ENCODE measurements around the gene POU5F1.
"Not testable (repeated sequence)": the region's sequence is repeated elsewhere in the genome, so short reads cannot be mapped to it uniquely, and the experiment has no call there.

The POU5F1 gene

DNA sequence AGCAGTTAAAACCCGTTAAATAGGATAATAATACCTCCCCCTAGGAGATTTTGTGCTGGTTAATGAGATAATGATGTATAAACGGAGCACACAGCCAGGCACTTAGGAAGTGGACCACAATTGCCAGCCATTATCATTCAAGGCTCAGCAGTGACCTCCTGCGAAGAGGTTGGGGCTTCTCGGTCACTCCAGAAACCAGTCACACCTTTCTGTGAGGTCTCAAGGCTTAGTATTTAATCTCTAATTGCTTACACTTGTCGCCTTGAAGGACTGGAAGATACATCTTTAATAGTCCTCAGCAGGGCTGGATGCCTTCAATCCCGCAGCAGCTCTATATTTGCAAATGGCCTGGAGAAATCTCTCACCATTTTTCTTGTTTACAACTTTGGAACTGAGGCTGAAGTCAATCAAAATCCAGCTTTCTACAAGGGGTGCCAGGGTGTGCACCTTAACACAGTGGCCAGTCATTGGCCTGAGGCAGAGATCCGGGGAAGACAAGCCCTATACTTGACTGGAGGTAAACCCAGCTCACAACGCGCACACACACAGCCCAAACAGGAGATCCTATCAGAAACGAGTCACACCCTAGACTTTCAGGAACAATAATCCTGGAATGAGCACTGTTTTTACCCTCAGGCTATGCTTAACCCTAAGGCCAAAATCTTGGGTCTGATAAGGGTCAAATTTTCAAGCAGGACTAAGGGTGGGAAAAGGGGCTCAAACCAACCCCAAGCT, 1.2 kb downstream of the POU5F1 start:
- no peak for DNase-seq (ENCODE audit: low read depth, low spot score)

DNA sequence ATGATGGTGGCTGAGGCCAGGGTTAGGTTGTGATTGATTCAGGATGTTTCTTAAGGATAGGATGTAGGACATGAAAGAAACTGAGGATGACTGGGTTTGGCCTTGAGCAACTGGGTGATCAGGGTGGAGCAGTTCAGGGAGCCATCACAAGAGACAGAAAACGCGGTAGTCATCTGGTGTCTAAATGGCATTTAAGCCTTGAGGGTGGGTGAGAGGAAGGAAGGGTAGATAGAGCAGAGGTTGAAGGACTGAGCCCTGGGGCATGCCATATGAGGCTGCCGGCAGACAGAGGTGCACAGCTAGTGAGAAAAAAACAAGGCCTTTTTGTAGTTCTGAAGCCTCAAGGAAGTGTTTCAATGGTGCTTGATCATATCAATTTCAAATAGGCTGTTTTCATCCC, 1.9 kb downstream of the POU5F1 start:
- DNase-seq (ENCODE audit: low read depth, low spot score), result no peak

DNA sequence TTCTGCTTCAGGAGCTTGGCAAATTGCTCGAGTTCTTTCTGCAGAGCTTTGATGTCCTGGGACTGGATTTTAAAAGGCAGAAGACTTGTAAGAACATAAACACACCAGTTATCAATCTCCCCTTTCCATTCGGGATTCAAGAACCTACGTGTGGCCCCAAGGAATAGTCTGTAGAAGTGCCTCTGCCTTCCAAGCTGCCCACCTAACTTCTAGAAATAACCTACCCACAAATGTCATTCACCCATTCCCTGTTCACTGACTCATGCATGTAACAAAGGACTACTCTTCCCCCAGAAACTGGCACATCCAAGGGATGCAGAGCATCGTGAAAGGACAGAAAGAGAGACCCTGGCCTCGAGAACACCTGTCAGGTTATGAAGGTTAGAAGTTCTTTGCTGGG, 4.5 kb downstream of the POU5F1 start:
- DNase-seq (ENCODE audit: low read depth, low spot score), result no peak

DNA sequence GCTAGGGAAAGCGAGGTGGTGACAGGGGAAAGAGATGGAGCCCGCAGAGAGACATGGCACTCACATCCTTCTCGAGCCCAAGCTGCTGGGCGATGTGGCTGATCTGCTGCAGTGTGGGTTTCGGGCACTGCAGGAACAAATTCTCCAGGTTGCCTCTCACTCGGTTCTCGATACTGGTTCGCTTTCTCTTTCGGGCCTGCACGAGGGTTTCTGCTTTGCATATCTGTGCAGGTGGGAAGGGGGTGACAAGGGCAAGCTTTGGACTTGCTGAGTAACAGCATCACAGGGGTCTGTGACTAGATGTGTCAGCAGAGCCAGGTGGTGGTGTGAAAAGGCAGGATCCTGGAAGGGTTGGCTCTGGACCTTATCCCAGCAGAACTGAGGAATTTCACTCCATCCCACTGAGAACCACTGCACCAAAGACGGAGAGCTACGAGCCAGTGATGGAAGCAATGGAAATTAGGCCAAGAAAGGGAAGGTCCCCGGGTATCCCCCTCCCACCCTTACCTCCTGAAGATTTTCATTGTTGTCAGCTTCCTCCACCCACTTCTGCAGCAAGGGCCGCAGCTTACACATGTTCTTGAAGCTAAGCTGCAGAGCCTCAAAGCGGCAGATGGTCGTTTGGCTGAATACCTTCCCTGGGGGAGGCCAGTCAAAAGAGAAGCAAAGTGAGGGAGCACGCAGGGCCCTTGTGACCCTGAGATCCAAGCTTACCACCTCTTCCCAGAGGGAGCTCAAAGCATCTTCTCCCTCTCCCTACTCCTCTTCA, 5.2 kb downstream of the POU5F1 start:
- DNase-seq (ENCODE audit: low read depth, low spot score), result not testable (repeated sequence)

DNA sequence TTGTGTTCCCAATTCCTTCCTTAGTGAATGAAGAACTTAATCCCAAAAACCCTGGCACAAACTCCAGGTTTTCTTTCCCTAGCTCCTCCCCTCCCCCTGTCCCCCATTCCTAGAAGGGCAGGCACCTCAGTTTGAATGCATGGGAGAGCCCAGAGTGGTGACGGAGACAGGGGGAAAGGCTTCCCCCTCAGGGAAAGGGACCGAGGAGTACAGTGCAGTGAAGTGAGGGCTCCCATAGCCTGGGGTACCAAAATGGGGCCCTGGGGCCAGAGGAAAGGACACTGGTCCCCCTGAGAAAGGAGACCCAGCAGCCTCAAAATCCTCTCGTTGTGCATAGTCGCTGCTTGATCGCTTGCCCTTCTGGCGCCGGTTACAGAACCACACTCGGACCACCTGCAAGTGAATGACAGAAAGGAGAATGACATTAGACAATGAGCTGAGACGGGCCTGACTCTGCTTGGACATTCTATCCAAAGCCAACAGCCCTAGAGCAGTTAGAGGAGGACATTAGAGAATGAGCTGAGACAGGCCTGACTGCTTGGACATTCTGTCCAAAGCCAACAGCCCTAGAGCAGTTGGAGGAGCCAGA, 5.9 kb downstream of the POU5F1 start:
- DNase-seq (ENCODE audit: low read depth, low spot score), result not testable (repeated sequence)

DNA sequence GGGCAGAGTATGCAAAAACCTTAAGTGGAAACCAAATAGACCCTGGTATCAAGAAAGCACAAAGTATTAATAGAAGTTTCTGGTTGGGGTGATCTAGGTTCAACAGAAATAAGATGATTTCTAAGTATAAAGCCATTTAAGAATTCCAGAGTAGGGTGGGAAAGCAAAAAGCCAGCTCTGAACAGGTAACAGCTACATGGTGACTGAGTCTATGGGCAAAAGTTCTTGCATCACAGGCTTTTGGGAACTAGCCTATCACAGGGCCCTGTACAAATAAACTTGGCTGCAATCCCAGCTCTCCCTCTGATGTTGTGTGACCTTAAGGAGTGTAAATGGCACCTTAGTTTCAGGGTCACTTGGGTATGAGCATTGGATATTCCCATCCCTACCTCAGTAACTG, 6.6 kb downstream of the POU5F1 start:
- no peak for DNase-seq (ENCODE audit: low read depth, low spot score)

DNA sequence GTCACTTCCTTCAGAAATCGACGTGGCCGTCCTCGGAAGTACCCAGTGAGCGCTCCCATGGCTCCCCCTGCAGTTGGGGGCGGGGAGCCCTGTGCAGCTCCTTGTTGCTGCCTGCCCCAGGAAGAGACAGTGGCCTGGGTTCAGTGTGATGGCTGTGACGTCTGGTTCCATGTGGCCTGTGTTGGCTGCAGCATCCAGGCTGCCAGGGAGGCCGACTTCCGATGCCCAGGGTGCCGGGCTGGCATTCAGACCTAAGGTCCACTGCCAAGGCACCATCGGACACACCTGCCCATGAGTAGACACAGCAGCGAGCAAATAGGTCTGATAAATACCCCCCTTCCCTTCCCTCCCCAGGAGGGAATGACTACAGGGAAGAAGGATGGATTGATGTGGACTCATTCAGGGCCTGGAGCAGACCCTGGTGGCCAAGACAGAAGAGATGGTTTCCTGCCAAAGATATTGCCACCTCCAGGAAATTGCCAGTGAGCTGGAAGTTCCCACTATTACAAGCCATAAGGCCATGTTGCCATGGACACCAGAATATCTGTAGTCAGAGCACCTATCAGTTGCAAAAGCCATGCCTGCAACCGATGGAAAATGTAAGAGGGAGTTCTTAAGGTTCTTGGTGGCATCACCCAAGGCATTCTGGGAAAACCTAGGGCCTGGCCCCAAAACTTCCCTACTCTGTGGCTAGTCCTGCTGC, 7.9 kb downstream of the POU5F1 start:
- no peak for DNase-seq (ENCODE audit: low read depth, low spot score)

DNA sequence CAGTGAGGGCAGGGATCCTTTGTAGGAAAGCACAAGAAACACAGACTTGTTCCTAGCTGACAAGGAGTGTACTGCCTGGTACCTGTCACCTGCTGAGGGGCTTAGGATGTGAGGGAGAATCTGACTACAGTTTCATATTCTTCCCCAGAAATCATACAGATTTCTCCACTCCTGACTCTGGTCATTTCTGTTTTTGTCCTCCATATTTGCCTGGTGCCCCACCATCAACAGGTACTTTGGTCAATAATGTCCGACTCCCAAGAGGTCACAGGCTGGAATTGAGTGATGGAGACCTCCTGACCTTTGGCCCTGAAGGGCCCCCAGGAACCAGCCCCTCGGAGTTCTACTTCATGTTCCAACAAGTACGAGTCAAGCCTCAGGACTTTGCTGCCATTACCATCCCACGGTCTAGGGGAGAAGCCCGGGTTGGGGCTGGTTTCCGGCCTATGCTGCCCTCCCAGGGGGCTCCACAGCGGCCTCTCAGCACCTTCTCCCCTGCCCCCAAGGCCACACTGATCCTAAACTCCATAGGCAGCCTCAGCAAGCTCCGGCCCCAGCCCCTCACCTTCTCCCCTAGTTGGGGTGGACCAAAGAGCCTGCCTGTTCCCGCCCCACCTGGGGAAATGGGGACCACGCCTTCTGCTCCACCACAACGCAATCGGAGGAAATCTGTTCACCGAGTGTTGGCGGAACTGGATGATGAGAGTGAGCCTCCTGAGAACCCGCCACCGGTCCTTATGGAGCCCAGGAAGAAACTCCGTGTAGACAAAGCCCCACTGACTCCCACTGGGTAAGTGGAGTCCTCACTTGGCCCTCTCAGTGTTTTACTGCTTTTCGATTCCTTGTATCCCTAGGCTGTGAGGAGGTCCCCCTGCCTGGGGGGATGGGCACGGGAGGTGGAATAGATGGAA, 9.0 kb downstream of the POU5F1 start:
- no peak for DNase-seq (ENCODE audit: low read depth, low spot score)

DNA sequence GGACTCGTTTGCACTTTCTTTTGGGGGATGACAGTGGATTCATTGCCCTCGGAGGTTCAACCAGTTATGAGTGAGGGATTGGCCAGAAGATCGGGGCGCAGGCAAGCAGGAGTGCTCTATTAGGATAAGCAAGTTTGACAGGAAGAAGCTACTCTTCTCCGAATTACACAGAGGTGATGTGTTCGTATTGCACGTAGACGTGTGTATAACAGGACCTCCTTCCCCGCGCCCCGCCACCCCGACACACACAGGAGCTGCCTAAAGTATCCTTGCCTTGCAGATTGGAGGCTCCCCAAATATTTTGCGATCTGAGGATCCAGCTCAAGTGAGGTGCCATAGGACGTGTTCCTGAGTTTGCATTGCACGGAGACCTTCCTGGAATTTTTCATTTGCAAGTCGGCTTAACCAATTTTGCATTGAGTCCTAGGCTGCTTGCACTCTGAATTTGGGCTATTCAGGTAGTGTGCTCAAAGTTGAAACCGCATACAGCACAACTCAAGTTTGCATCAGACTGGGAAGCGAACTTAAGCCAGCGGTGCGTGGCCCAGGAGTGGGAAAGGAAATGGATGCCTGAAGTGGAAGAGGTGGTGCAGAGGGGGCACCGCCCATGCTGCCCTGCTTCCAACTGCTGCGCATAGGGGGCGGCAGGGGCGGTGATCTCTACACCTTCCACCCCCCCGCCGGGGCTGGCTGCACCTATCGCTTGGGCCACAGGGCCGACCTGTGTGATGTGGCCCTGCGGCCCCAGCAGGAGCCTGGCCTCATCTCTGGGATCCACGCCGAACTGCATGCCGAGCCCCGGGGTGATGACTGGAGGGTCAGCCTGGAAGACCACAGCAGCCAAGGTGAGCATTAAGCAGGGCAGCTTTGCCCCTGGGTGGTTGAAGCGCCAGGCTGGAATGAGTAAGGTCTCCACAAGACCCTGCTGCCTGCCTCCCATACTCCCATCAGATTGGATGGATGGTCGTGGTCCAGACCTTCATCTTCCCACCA, 11.3 kb downstream of the POU5F1 start:
- DNase-seq (ENCODE audit: low read depth, low spot score), result no peak

DNA sequence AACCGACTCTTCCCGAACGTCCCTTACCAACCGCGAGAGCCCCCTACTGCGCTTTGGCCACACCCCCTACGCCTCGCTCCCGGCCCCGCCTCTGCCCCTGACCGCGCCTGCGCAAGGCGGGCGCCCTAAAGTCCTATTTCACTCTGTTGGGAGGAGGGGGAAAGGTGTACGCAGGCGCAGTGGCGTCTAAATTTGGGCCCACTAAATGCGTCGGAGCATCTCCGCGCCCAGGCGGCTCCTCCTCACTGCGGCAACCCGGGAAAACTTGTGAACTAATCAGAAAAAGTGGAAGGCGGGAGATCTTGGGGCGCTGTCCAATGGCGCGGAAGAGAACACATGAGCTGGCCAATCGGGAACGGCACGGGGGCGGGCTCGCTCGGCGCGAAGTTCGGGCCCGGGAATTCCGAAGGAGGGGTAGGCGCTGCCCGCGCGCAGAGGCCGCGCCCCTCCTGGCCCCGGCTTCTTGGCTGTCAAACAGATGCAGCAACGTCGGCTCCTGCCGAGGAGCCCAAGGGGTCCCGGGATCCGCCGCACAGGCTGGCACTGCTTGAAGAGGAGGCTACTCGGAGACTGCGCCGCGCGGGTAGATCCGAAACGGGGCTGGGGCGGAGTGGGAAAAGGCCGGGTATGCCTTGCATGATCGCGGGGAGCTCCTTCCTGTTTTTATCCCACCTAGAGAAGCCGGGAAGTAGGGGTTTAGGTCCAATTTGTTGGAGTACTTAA, 12.2 kb downstream of the POU5F1 start, which contains the start of gene TCF19:
TCF19 (plus strand) TSS at position 450 of the 723 bp plus-strand sequence. CDS start 881 bp downstream, outside the sequence.
- peak; percentile 97 for DNase-seq (ENCODE audit: low read depth, low spot score)

DNA sequence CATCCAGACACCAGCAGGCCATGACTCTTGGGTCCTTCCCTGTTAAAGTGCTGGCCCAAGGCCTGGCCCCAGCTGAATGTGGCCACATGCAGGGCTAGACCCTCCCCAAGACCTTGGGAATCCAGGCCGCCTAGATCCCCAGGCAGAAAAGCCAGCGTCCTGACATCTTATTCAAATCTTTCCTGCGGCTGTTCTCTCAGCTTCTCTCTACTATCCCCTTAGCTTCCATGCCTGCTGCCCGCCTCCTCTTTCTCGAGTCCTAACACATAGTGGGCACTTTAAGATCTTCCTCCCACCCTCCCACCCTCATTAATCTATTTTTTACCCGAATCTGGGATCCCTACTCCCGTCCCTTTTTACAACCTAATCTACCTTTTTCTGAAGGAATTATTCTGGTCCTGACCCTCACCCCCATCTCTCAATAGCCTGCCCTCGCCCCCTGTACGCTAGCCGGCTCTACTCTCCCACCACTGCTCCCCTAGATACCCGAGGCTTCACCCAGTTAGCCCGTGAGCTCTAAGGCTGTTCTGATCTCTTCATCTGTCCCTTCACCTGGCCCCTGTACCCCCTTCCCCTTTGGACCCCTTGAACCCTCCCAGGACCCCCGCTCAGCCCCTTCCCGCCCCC, 12.9 kb downstream of the POU5F1 start, which contains the start of gene CCHCR1:
CCHCR1 (minus strand) TSS at position 290 of the 627 bp plus-strand sequence; CDS start at position 88, 202 bp downstream.
- DNase-seq (ENCODE audit: low read depth, low spot score), result no peak

DNA sequence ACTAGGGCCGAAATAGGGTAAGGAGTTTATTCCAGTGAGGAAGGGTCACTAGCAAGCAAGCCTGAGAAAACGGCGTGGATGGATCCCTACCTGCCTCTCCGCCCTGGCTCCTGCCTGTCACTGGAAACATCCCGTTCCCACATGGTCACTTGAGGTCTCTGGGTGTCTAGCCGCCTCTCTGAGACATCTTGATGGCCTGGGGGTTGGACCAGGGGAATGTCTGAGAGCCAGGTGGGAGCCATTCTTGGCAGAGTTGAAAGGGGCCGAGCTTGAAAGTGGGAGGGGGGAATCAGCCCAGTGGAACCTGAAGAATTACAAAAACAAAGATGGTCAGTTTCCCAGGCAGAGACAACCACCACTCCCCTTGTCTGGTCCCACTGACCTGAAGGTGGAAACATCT, 13.8 kb downstream of the POU5F1 start:
- DNase-seq (ENCODE audit: low read depth, low spot score), result no peak

DNA sequence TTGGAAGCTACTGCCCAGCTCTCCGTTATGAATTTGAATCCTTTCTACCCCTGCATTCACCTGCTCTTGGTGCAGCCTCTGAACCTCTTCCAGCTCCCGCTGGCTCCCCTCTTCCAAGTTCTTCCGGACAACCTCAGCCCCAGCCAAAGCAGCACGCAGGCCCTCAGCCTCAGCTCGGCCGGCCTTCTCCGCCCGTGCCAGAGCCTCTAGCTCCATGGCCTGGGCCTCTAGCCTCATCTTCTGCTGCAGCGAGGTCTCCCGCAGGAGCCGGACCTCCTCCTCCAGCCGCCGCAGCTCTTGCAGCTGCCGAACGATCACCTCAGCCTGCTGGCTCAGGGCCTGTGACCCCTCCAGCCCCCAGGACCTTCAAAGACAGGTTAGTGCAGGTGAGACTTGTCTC, 16.0 kb downstream of the POU5F1 start:
- DNase-seq (ENCODE audit: low read depth, low spot score), result no peak

DNA sequence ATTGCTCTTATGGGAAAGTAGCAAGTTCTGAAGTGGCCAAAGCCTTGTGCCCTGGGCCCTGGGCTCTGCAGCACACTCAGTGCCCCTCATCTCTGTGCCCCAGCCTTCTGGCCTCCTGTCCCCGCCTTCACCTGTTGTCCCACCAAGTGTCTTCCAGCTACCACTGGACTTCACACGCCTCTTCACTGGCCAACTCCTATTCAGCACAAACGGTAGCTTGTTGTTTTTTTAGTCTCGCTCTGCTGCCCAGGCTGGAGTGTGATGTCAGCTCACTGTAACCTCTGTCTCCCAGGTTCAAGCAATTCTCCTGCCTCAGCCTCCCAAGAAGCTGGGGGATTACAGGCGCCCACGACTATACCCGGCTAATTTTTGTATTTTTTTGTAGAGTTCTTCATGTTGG, 17.7 kb downstream of the POU5F1 start:
- DNase-seq (ENCODE audit: low read depth, low spot score), result no peak

DNA sequence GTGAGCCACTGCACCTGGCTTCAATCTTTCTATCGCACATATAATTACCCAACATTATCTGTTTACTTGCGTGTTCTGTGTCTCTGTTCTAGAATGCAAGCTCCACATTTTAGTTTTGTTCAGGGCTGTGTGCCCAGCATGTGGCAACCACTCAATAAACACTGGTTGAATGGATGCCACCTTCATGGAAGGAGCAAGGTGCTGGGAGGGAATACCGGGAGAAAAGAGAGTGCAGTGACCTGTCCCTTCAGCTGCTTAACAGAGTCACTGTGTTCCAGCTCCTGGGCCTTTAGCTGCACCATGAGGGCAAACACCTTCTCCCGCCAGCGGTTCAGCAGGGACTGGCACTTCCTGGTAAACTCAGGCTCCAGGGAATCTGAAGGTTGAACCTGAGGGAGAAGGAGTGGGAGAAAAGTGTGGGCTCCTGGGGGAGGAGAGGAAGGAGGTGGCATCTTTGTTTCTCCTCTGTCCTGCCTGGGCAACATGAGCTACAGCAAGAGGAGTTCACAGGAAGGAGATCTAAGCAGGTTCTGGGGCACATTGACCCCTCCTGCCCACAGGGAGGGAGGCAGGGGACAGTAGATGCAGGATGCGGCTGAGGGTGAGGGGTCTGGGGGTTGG, 20.5 kb downstream of the POU5F1 start:
- no peak for DNase-seq (ENCODE audit: low read depth, low spot score)

DNA sequence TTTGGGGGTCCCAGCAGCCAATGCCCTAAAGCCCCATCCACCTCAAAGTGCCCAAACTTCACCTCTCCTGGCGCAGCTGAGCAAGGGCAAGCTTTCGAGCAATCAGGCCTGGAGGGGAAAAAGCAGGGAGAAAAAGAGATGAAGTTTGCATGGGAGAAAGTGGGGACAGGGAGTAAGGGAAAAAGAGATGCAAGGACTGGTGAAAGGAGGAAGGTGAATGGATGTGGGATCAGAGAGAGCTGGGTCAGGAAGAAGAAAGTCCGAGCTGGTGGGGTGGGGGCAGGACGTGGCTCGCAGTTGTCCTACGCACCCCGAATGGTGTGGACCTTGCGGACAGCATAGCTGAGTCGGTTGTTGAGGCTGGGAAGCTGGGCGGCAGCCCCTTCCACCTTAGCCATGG, 25.1 kb downstream of the POU5F1 start:
- DNase-seq (ENCODE audit: low read depth, low spot score), result no peak

DNA sequence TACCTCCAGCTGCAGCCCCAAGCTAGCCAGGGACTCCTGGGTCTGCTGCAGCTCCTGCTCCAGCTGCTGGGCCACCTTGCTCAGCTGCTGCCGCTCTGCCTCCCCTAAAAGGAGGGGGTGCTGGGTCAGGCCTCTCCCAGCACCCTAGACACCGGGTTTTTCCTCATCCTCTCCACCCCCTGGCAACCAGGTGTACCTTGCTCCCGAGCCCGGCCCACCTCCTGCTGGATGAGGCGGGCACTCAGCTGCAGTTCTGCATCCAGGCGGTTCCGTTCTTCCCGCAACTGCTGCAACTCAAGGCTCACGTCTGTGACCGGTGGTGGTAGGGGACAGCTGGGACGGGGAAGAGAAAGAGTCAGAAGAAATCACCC, 25.5 kb downstream of the POU5F1 start:
- no peak for DNase-seq (ENCODE audit: low read depth, low spot score)
